CD4-positive, alpha-beta T cell treated with Interleukin-6 at 100 ng/mL for 8 hours (primary cell): ENCODE data around the gene FSD1.
"Not testable (repeated sequence)": the region's sequence is repeated elsewhere in the genome, so short reads cannot be mapped to it uniquely, and the experiment has no call there.

Experiments
- DNase-seq: peaks from one replicate; pipeline ENCODE4 v3.0.0-alpha.2; 2020; ENCODE audit warnings: mixed read lengths, low spot score

The FSD1 gene

DNA sequence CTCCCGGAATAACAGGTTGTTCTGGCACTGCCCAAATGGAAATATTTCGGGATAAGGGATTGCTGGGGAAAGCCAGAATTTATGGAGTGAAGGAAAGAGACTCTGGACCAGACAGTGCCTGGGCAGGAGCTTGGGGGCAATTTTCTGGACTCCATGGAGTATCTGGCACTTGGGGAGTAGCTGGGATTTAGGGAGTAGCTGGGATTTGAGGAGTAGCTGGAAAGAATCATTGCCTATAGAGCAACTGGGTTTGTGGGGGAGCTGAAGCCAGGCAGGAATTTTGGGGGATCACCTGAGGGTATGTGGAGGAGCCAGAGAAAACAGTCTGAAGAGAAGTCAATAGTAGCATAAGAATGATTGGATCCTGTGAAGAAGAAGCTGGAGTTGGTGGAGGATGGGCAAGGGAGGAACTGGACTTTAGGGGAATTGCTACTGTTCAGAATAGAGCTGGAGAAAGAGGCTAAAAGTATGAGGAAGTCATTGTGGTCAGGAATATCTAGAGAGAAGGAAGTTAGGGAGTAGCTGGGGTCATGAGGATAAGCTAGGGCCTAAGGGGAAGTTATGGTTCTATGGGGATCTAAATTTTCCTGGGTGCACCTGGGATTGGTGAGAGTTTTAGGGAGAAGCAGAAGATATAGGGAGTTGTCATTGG is 14.8 kb downstream of the FSD1 start:
- no peak for DNase-seq

- no peak for DNase-seq
These were observed 16.0 kb downstream of the FSD1 start for GRCh38 chr19:4320419-4320818.

DNA sequence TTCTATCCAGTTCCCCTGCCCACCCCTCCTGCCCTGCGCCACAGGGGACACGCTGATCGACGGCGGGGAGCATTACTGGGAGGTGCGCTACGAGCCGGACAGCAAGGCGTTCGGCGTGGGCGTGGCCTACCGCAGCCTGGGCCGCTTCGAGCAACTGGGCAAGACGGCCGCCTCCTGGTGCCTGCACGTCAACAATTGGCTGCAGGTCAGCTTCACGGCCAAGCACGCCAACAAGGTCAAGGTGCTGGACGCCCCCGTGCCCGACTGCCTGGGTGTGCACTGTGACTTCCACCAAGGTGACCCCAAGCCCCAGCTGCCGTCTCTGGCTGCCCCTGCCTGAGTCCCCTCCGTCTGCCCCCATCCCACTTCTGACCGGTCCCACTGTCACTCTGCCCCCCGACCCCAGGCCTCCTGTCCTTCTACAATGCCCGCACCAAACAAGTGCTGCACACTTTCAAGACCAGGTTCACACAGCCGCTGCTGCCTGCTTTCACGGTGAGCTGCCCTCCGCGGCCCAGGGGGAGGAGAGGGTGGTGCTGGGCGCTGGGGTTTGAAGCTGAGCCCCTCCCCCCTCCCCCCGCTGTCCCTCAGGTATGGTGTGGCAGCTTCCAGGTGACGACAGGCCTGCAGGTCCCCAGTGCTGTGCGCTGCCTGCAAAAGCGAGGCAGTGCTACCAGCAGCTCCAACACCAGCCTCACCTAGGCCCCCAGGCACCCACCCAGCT is 18.7 kb downstream of the FSD1 start:
- no peak for DNase-seq

GRCh38 chr19:4323692-4324091 is 19.3 kb downstream of the FSD1 start:
- no peak for DNase-seq

DNA sequence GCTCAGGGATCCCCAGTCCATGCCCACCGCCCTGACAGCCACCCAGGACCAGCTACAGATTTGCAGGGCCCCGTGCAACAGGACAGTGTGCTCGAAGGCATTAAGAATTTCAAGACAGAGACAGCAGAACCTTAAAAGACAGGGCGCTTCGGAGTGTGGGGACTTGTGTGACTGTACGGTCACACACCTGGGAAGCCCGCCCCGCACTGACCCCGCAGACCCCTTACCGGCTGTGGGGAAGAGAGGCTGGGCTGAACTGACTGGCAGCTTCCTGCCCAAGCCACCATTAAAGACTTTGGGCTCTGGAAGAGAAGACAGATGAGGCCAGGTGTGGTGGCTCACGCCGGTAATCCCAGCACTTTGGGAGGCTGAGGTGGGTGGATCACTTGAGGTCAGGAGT is 19.8 kb downstream of the FSD1 start:
- DNase-seq: no peak

GRCh38 chr19:4326215-4326836 is 21.9 kb downstream of the FSD1 start:
- no peak for DNase-seq

- DNase-seq: no peak
These were observed 22.4 kb downstream of the FSD1 start for GRCh38 chr19:4326837-4327251.

DNA sequence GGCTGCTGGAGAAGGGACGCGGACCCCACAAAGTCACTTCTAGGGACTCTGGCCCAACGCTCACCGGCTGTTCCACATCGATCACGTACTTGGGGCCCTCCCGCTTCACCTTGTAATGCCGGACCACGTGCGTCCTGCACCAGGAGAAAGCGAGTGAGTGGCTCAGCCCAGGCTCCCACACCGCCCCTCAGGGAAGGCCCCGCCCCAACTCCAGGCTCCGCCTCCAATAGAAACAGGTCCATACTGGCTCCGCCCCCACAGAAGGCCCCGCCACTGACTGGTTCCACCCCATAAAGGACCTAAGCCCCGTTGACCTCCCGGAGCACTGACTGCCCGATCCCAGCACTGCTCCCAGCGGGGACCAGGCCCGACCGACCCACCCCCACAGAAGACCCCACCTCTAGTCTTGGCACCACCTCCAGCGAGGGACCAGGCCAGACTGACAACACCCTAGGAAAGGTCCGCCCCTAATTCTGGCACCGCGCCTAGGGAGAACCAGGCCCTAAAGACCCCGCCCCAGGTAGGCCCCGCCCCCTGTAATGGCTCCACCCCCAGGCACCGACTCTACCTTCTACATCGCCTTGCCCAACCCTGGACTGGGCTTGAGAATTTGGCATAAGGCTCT is 23.0 kb downstream of the FSD1 start:
- peak; percentile 65 for DNase-seq

DNA sequence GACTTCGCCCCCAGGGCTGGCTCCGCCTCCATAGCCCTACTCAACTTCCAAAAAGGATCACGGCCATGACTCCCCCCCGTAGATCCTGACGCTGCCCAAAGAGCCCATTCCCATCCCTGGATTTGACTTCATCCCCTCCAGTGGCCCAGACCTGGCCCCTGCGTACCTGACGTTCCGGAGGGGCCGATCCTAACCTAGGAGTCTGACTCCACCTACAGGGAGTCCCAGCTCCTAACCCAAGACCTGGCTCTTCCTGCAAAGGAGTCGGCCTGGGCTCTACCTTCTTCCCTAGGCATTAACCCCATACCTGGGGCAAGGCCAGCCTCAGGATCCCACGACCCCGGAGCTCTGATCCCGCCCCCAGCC is 23.5 kb downstream of the FSD1 start:
- DNase-seq: no peak

GRCh38 chr19:4328243-4328990 is 24.0 kb downstream of the FSD1 start:
- DNase-seq: peak; percentile 97

DNA sequence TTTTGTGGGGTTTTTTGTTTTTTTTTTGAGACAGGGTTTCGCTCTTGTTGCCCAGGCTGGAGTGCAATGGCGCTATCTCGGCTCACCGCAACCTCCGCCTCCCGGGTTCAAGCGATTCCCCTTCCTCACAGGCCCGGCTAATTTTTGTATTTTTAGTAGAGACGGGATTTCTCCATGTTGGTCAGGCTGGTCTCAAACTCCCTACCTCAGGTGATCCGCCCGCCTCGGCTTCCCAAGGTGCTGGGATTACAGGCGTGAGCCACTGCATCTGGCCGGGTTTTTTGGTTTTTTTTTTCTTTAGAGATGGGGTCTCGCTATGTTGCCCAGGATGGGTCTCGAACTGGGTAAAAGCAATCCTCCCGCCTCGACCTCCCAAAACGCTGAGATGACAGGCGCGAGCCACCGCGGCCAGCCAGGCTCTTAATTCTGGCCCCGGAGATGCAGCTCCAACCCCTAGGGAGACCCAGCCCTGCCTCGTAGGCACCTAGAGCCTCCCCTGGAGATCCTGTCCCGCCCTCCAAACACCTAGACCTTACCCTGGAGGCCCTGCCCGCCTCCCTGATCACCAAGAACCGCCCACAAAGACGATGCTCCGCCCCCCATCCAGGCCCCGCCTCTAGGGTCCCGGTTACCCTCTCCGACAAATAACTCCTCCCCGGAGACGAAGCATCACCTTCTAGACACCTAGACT is 24.7 kb downstream of the FSD1 start:
- DNase-seq: not testable (repeated sequence)

GRCh38 chr19:4329858-4330257 is 25.5 kb downstream of the FSD1 start:
- no peak for DNase-seq

GRCh38 chr19:4334929-4335570 is 30.7 kb downstream of the FSD1 start:
- no peak for DNase-seq

DNA sequence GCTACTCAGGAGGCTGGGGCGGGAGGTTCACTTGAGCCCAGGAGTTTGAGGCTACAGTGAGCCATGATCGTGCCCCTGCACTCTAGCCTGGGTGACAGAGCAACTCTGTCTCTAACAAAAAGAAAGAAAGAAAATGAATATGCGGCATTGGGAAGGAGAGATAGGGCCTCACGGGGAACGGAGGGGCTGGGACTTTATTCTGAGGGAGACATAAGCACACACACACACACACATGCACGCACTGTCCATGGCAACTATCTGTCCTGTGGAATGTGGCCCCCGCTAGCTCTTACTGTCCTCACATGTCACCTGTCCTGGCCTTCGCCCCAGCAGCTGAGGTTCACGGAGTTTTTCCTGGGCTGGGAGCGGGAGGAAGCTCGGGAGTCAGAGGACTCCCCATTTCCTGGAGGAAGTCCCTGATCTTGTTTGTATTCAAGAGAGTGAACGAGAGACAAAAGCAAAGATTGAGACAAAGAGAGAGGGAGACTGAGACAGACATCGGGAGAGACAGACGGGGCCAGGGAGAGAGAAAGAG is 33.6 kb downstream of the FSD1 start:
- no peak for DNase-seq

DNA sequence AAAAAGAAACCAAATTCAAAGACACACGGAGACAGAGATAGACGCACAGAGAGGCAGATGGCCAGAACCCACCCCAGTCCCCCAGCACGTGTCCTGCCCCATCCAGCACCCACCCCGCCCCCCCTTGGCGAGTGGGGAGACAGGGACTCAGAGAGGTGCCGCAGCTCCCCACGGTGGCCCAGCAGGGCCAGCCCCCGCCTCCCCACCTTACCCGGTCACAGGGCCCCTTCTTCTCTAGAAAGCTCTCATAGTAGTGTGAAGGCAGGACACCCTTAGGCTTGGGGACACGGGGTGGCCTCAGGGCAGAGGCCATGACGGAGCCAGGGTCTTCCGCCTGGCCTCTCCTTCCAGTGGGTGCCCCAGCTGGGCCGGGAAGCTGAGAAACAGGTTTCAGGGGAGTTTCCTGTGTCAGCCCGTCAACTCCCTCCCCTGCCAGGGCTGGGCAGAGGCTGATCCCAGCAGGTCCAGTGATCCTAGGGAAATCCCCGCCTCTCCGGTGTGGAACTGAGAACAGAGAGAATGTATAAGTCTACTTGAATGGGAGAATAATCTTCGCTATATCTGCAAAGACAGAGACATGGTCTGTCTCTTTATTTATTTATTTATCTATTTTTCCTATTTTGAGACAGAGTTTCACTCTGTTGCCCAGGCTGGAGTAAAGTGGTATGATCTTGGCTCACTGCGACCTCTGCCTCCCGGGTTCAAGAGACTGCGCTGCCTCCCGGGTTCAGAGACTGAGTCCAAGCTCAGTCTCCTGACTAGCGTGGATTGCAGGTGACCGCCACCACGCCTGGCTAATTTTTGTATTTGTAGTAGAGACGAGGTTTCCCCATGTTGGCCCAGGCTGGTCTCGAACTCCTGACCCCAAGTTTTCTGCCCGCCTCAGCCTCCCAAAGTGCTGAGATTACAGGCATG is 34.3 kb downstream of the FSD1 start, which contains the start of gene STAP2:
Gene STAP2 (minus strand): TSS at position 387 of the 915 bp plus-strand sequence. CDS start 74 bp downstream, at position 313.
- no peak for DNase-seq

DNA sequence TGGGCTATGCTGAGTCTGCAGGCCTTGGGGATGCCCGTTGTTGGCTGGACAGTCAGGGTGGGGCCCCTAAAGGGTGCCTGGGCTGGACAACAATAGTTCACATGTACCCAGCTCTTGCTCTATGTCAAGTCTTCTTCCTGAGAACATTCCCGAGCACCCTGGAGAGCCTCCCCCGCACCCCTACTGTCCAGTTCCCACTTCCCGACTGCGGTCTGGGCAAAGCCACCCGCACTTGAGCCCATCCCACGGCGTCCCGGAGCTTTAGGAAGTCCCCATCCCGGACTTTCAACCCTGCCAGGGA is 37.9 kb downstream of the FSD1 start:
- DNase-seq: no peak

- peak; percentile 97 for DNase-seq
These were observed 38.4 kb downstream of the FSD1 start for GRCh38 chr19:4342615-4343369.

GRCh38 chr19:4343370-4344307 is 39.2 kb downstream of the FSD1 start, which contains the start of gene MPND:
MPND (plus strand) TSS chr19:4343562; CDS start chr19:4343594, 32 bp downstream.
- DNase-seq: peak; percentile 86
